Femur (tissue), 1 donor: Measurements from ENCODE around the gene POLR1H.

Experiments used
- DNase-seq: peaks from one replicate; pipeline ENCODE4 v3.0.0-alpha.2; 2017

POLR1H gene

GRCh38 chr6:30062471-30063178 lies 1.6 kb downstream of the POLR1H start:
- DNase-seq = no peak

- DNase-seq = no peak
Measured at GRCh38 chr6:30063315-30063714, 2.2 kb downstream of the POLR1H start.

- DNase-seq = no peak
Measured at GRCh38 chr6:30066082-30066481, 5.0 kb downstream of the POLR1H start.

DNA sequence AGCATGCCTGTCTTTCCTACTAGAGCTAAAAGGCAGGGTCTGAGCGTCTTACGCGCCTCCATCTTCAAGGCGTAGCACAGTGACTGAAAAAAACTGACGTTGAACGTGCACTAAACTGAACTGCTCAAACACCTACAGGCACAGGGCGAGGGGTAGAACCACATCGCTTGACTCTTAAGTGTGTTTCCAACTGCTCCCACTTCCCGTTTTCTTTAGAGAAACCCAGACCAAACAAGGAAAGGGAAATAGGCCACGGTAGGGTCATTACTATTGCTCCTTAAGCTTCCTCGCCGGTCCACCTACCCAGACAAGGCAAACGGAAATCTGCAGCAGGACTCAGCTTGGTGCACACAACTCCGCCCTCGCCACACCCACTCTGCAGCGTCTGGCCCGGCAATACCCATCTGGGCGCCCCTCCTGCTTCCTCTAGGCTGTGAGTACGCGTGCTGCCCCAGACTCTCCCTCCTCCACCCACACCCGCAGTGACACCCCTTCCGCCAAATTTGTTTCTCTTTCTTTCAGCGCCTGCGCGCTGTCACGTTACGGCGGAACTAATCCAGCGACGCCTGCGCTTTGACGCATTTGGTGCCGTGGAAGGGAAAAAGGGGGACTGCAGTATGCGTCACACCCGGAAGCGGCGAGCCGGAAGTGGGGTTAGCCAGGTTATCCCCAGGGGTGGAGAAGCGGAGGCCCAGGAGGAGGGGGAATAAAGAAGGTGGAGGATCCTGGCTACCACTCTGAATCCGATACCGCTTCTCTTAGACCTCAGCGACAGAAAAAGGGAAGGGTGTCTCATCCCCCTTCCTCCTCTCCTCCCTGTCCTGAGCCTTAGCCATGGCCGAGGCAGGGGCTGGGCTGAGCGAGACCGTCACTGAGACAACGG lies 5.8 kb downstream of the POLR1H start, which contains the start of gene PPP1R11:
Gene PPP1R11, plus strand, starts transcription at position 622 of the 883 bp plus-strand sequence. Its CDS starts 213 bp downstream, at position 835.
- DNase-seq = peak; percentile 99

DNA sequence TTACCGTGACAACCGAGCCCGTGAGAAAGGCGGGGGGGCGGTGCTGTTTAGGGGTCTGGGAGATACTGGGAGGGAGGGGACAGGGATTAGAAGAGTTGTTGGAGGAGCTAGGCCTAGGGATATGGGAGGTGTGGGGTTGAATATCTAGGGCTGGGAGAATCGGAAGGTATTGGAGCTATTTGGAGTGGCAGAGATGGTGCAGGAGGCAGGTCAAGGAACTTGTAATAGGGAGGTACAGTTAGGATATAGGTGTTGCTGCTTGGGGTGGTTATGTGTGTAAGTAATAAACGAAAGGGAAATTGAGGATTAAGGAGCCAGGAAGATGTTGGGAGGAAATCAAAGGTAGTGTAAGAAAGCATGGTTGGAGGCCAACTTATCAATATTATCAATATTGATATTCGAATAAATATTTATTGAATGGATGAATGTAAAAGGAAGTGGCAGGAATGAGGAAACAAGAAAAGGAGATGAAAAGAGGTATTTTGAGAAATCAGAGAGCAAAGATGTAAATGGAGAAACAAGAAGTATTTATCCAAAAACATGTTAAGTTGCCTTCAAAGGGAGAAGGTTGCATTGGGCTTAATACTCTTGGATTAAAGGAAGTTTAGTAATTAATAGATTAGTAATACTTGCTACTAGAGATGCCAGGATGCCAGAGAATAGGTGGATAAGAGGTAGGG lies 6.5 kb downstream of the POLR1H start:
- no peak for DNase-seq

DNA sequence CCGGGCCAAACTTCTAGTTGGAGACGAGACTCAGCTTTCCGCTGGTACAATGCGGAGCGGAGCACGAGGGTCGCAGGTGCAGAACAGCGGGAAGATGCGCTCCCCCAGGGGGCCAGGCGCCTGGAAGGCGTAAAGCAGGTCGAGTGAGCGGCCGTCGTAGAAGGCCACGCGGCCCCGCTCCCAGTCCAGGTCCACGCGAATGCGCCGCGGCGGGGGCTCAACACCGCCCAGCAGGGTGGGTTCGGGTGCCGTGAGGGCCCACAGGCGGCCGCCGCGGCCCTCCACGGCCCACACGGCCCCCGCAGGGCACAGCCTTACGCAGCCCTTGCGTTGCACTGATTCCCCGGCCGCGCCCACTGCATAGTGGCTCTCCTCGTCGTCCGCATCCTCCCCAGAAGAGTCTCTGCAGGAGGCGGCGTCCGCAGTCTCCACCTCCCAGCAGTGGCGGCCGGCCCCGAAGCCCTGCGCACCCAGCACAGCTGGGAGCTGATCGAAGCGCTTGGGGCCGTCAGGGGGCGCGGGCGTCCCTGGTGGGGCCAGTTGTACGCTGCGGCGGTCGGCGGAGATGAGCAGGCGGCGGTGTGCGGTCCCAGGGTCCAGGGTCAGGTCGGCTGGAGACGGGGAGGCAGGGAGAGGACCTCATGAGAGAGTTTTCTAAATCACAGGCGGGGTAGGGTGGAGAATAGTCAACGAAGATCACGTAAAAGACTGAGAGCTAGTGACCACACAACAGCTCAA lies 10.2 kb downstream of the POLR1H start:
- peak; percentile 38 for DNase-seq

GRCh38 chr6:30071858-30072257 lies 10.8 kb downstream of the POLR1H start:
- DNase-seq = no peak

- DNase-seq = no peak
Measured at GRCh38 chr6:30073489-30074235, 12.6 kb downstream of the POLR1H start.

GRCh38 chr6:30074331-30075093 lies 13.4 kb downstream of the POLR1H start:
- peak; percentile 27 for DNase-seq

- DNase-seq = peak; percentile 22
Measured at GRCh38 chr6:30075094-30075789, 14.2 kb downstream of the POLR1H start, which contains the start of gene RNF39. Gene RNF39, minus strand, starts transcription at chr6:30075769. Its CDS starts 184 bp downstream, at chr6:30075585.

DNA sequence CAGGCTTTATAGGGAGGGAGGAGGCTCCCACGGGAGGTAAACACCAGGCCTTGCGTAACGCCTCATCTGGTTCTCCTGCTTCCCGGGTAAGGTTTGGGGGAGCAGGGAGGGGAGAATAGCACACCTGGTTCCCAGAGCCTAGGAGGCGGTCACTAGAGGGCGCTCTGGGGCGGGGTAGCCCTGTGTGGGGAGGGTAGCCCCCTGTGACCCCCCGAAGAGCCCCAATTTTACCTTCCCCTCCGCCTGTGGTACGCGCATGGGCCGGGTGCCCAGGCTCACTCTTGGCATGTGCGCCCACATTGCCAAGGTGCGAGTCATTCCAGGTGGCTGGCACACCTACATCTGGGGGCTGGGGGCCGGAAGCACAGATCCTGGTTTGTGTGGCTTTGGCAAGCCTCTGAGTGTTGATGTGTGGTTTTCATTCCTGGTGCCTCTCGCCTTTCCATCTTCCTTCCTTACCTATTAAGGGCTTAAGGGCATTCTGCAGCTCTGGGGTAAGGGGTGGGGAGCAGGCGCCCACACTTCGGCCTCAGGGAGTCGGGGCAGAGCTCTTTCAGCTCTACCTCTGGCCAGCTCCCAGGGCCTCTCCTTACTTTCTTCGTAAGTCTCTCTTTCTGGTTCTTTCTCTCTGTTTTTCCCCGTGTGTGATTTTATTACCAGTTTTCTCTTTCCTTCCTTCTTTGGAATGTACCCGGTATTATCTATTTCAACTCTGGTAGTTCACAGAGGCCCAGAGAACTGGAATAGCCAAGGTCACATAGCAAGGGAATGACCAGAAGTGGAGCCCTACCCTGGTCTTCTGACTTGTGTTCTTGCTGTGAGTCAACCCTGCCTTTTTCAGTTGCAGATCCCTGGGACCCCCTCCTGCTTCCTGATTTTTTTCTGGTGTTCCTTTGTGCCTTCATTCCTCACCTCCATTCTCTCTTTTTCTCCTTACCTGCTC lies 15.0 kb downstream of the POLR1H start:
- peak; percentile 25 for DNase-seq

DNA sequence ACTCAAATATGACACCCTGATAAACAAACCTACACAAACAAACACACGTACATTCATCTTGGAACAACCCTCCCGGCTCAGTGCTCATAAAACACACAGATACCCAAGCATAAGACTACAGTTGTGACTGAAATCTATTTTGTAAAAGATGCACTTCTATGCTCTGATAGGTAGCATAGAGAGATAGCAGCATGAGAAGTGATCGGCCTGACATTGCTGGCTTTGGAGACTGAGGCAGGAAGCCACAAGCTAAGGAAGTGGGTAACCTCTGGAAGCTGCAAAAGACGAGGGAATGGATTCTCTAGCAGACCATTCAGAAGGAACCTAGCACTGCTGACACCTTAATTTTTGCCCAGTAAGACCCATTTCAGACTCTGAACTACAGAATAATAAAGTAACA lies 16.2 kb downstream of the POLR1H start:
- no peak for DNase-seq

GRCh38 chr6:30087876-30088275 lies 26.8 kb downstream of the POLR1H start:
- DNase-seq = no peak

- DNase-seq = no peak
Measured at GRCh38 chr6:30091577-30092381, 30.7 kb downstream of the POLR1H start.

DNA sequence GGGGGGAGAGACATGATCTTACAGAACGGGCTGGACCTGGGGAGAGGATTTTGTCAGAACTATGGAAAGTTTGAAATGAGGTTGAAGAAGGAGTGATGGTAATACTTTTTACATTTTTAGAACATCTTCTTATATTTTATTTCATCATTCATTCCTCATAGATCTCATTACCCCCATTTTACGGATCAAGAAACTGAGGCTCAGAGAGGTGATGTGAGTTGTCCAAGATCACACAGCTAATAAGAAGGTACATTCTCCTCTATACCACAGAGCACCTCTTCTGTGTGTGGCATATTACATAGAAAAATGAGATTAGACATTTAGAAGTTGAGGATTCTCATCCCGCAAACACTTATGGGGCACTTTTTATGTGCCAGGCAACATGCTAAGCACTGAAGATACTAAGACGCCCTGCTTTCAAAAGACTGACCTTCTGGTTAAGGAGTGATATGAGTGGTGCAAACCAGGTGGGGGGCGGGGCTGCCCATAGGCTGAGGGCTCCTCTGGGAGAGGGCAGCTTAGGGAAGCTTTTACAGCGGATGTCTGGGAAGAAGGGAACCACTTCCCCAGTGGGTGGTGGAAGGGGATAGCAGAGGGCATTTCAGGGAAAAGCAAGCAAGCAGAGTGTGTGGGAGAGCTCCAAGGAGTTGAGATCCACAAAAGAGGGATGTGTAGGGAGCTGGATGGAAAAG lies 31.9 kb downstream of the POLR1H start:
- no peak for DNase-seq

- DNase-seq = no peak
Measured at GRCh38 chr6:30093951-30094661, 33.0 kb downstream of the POLR1H start.

DNA sequence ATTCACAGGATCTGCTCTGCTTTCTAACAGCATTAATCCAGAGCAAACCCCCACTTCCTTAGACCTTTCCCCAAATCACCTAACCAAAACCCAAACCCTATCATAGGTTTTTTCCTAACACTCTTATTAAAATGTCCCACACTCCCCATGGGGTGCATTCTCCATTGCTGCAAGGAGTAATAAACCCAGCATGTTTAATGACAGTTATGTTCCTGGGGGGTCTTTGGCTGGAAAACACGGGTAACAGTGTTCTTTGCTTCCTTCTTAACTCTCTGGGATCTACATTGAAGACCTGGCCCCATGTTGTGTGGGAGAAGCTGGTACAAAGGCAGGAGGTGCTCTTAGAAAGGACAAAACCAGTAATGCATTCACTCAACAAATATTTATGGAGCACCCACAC lies 35.8 kb downstream of the POLR1H start:
- no peak for DNase-seq
